ENCODE data around the gene CHCHD5.

DNA sequence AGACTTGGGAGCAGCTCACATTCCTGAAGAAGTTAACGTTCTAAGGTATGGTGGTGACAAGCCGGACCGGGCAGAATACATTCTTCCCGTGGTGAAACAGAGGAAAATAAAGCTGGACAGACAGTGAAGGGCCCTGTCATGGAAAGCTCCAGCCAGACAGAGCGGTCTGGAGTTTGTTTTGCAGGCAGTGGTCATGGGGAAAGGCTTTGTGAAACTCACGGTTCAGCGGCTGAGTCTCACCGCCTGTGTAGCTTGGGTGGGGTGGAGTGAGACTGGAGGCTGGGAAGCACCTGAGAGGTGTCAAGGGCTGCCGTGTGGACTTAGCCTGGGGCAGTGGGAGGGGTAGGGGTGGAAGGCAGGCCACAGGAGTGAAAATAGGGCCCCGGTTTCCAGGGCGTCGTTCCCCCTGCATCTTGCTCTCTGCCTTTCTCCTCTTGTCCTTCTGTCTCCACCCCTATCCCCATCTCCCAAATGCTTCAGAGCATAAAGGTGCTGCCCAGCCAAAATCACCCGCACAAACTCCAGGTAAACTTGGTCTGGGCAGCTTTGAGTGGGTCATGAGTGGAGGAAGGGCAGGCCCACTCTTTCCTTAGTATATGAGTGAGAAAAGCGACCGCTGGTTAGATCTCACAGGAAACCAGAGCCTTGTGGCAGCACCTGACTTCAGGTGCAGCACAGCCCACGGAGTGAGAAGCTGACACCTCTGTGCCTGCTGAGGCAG, 49.9 kb downstream of the CHCHD5 start:
- TF ChIP-seq, protein P1, sequence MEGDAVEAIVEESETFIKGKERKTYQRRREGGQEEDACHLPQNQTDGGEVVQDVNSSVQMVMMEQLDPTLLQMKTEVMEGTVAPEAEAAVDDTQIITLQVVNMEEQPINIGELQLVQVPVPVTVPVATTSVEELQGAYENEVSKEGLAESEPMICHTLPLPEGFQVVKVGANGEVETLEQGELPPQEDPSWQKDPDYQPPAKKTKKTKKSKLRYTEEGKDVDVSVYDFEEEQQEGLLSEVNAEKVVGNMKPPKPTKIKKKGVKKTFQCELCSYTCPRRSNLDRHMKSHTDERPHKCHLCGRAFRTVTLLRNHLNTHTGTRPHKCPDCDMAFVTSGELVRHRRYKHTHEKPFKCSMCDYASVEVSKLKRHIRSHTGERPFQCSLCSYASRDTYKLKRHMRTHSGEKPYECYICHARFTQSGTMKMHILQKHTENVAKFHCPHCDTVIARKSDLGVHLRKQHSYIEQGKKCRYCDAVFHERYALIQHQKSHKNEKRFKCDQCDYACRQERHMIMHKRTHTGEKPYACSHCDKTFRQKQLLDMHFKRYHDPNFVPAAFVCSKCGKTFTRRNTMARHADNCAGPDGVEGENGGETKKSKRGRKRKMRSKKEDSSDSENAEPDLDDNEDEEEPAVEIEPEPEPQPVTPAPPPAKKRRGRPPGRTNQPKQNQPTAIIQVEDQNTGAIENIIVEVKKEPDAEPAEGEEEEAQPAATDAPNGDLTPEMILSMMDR (IDR thresholded peaks at IDR 0.05) = no peak
- no peak for TF ChIP-seq POLR2A (IDR thresholded peaks at IDR 0.05)
